NOMO-1 (cell line): ENCODE data around the gene CIAO3.
"Not testable (repeated sequence)": the region's sequence is repeated elsewhere in the genome, so short reads cannot be mapped to it uniquely, and the experiment has no call there.

Source experiments
- DNase-seq, 2 experiments: peaks; one replicate each; lab custom pipeline; 2025; ENCODE audit not compliant: unreplicated experiment in 2 of 2; lab: John Stamatoyannopoulos, UW

CIAO3 gene

GRCh38 chr16:695355-696089 is 45.3 kb downstream of the CIAO3 start:
- peak; percentile 23 to 44 for DNase-seq

DNA sequence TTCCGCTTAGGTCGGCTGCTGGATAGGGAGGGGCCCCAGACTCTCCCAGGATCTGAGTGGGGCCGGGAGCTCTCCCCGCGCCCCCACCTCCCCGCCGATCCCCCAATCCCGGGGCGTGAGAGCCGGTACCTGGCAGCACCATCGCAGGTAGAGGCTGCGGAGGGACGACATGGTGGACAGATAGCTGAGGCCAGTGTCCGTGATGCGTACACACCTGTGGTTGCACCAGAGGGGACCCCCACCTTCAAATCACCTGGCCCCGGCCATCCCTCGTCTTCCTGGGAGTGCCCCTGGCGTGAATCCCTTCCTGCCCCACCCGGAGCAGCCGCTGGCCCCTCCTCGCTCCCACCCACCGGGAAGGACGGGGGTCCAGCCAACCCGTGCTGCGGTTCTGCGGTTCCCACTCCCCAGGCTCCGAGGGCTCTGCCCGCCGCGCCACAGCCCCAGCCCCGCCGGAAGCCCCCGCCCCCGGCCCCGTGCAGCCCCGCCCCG is 45.9 kb downstream of the CIAO3 start:
- DNase-seq = no peak

- no peak for DNase-seq
These were observed 46.5 kb downstream of the CIAO3 start for GRCh38 chr16:694187-694862.

GRCh38 chr16:693766-694165 is 47.0 kb downstream of the CIAO3 start:
- no peak for DNase-seq

DNA sequence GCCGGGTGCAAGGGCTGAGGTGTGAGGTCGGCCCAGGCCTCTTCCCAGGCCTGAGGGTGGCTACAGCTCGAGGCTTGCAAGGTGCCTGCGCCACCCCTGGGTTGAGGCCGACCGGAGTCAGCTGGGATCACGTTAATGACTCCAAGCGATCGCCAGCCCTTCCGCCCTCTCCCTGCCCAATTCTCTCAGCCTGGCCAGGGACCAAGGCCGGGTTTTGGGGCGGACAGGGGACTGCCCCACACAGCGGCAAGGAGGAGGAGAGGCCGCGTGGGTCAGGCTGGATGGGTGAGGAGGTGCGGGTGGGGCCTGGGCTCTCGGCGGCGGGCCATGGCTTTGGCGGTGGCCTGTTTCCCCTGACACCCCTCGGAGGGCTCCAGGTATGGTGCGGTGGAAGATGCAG is 47.4 kb downstream of the CIAO3 start:
- no peak for DNase-seq

DNA sequence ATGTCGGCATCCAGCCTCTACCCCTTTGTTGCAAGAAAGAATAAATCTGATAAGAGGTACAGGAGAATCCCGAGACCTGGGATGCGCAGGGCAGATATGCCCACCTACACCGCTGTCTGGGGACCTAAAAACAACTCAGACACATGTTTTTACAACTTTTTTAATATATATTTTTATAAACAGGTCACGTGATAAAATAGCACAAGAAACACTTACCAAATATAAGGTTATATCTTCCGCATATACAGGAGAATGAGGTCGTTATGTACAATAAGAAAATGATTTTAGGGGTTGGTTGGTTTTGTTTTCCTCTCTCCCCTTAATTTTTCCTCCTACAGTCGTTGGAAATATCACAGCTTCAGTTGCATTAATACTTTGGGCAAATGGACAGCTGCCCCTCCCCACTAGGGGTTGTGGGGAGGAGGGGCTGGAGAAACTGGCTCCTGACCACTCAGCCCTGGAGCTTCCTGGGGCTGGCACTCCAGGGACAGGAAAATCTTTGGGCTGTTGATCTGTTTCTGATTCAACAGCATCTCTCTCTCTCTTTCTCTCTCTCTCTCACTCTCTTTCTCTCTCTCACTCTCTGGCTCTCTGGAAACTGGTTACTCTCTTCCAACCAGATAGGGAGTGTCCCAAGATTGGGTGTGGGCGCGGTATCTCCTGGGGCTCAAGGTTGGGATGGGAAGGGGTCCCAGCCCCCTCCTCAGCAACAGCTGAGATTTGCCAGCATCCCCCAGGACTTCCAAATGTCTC is 48.3 kb downstream of the CIAO3 start:
- DNase-seq = no peak

DNA sequence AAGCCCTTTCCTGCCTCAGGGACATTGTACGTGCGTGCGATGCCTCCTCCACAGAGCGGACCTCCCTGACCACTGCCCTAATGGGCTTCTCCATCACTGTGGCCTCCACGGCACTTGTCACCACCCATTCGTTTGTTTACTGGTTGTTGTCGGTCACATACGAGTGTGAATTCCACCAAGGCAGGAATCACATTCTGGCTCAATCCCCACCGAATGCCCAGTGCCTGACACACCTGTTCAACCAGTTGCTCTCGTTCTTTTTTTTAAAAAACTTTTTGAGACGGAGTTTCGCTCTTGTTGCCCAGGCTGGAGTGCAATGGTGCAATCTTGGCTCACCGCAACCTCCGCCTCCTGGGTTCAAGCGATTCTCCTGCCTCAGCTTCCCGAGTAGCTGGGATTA is 49.6 kb downstream of the CIAO3 start:
- DNase-seq = not testable (repeated sequence)

DNA sequence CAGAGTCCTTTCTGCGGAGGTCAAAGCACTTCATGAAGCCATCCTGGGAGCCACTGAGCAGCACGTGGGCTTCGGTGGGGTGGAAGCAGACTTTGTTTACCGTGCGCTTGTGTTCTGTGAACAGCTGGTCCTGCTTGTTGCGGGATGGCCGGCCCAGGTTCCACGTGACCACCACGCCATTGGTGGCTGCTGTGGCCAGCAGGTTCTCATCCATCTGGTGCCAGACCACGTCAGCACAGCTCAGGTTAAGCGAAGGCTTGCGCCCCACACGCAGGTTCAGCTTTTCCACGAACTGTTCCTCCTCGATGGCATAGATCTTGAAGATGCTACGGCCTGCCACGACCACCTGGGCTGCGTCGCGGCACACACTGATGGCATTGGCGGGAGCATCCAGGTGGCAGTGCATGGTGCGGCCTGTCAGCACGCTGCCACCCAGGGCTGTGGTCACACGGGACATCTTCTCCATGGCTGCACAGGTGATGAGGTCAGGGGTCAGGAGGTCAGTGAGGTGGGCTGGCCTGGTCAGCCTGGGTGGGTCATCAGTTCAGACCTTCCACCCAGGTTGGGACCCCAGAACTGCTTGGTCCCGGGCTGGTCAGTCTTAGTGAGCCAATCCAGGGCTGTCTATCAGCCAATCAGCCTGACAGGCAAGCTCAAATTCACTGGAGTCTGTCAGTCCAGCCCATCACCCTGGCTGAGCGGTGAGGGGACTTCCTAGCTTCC is 51.5 kb downstream of the CIAO3 start:
- DNase-seq = no peak

- DNase-seq = no peak
These were observed 53.3 kb downstream of the CIAO3 start for GRCh38 chr16:687499-687898.

DNA sequence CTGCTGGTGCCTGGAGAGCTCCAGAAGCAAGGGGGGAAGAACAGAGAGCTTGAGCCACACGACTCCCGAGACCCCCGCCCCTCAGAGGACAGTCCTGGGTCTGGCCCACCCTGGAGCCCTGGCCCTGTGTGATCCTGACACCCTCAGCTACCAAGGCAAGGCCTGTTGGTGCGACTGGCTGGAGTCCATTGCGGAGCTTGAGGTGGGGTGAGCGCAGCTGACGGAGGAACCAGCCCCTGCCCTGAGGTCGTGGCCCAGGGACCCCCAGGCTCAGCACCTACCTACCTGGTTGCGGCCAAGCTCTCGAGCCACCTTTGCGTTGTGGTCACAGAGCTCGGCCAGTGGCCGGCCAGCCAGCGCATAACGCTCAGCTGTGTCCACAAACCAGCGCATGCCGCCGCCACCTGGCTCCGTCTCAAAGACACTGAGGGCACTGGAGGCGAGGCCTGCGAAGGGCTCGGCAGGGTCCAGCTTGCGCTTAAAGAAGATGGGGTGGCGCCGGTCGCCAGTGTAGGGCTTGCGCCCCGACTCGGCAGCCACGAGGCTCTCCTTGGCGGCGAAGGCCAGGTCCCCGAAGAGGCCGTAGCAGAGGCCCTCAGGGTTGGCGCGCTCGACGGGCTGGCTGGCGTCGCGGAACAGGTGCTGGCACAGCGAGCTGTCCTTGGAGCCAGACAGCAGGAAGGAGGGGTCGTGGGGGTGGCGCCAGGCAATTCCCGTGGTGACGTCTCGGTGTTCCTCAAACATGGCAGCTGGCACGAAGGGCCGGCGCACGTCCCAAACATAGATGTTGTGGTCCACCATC is 54.1 kb downstream of the CIAO3 start:
- no peak for DNase-seq

GRCh38 chr16:685967-686366 is 54.8 kb downstream of the CIAO3 start:
- DNase-seq = no peak

DNA sequence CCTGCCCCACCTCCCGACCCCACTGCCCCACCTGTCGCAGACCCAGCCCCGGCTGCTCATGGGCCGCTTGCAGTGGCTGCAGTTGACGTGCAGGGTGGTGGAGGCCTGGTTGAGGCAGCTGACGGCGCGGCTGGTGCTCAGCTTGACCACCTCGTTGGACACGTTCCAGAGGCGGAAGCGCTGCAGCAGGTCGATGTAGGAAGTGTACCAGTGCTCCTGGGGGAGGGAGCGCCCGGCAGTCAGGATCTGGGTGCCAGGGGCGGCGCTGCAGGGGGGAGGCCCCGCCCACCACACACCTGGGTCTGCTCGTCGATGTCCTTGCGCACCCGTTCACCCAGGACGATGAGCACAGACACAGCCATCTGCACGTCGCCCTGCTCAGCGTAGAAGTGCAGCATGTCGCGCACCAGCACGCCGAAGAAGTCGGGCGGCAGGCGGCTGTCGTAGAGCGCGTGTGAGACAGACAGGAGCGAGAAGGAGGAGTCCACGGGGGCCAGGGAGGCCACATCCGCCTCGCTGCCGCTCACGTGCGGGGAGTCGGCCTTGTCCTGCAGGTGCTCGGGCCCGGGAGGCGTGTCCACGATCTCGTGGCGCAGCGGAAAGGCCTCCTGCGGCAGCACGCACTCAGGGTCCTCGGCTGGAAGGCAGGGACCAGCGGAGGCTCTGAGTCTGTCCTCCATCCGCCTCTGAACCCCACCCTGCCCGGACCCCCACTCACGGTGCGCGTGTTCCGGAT is 55.7 kb downstream of the CIAO3 start:
- no peak for DNase-seq

- DNase-seq = peak; percentile 94
These were observed 56.6 kb downstream of the CIAO3 start, which contains the start of gene JMJD8 for GRCh38 chr16:684071-684794. Gene JMJD8, minus strand, starts transcription at chr16:684334. Its CDS starts 15 bp downstream, at chr16:684319.

- DNase-seq = no peak
These were observed 57.3 kb downstream of the CIAO3 start for GRCh38 chr16:683396-684070.

DNA sequence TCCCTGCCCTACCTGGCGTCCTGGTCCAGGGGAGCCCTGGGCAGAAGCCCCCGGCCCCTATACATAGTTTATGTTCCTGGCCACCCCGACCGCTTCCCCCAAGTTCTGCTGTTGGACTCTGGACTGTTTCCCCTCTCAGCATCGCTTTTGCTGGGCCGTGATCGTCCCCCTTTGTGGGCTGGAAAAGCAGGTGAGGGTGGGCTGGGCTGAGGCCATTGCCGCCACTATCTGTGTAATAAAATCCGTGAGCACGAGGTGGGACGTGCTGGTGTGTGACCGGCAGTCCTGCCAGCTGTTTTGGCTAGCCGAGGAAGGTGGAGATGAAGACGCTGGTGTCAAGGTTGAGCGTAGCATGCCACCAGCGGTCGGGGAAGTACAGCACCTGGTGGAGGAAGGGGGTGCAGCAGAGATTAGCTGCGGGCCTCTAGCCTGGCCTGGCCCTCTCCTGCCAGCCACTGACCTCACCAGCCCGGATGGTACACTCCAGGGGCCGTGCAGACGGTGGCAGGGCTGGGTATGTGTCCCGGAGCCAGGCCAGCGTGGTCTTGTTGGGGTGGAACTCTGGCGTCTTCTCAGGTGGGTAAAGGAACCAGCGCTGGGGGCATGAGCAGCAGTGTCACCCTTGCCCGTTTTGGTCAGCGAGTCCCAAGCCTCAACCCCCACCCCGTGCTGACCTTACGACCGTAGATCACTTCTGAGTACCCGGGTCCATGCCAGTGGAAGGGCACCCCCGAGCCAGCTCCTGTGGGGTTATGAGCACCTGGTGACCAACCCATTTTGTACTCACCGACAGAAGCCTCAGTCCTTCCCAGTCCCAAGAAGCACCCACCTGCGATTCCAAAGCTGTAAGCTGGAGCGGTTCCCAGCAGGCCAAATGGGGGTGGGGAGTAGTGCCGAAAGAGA is 58.1 kb downstream of the CIAO3 start:
- no peak for DNase-seq

DNA sequence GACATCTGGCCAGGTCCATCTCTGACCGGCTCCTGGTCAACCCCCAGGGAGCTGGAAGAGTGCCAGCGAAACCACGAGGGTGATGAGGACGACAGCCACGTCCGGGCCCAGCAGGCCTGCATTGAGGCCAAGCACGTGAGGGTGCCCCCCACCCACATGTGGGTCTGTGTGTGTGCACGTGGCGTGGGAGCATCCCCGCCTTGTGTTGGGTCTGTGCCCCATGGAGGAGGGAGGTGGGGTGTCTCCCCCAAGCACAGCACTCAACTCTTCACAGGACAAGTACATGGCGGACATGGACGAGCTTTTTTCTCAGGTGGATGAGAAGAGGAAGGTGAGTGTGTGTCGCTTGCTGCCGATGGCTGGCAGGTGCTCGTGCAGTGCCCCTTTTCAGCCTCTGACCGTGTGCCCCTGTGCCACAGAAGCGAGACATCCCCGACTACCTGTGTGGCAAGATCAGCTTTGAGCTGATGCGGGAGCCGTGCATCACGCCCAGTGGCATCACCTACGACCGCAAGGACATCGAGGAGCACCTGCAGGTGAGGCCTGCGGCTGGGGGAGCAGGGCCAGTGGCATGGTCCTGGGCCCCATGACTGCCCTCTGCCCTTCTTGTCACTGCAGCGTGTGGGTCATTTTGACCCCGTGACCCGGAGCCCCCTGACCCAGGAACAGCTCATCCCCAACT is 58.9 kb downstream of the CIAO3 start:
- no peak for DNase-seq
